K562 (cell line): ENCODE measurements around the gene NSUN6. TPM values are rescaled to one million over a fixed set of nuclear protein-coding genes. Genes with fewer than 3 reads are reported as not detected.

ENCODE experiments used
- CHCHD3 ChIP-seq: fragments of 250-450 bp; sonication (Bioruptor Pico); IDR thresholded peaks from 2 replicates; pipeline ENCODE4 v2.1.2; 2022; ENCODE audit warnings: mild to moderate bottlenecking
- DDX20 ChIP-seq: fragments of 450-650 bp; IDR thresholded peaks from 2 replicates; pipeline ENCODE4 v1.6.1; 2016; ENCODE audit warnings: missing genetic modification characterization, low read depth, mild to moderate bottlenecking, missing compliant biosample characterization, moderate library complexity
- HMGN3 ChIP-seq: IDR thresholded peaks from 2 replicates; pipeline ENCODE4 v1.6.1; 2011; ENCODE audit warnings: borderline replicate concordance, low read depth, mild to moderate bottlenecking, mixed read lengths, low read length; ENCODE audit not compliant: insufficient read length; ENCODE audit errors: extremely low read depth
- HNRNPL ChIP-seq: fragments of 200-400 bp; formaldehyde crosslinking; IDR thresholded peaks from 2 replicates; pipeline ENCODE4 v1.6.1; 2017; ENCODE audit warnings: low read depth, mild to moderate bottlenecking, low read length
- MAFF ChIP-seq: IDR thresholded peaks from 2 replicates; pipeline ENCODE4 v1.6.1; 2012; ENCODE audit warnings: low read length, improper control_type of control experiment
- MTF1 ChIP-seq: fragments of 250-450 bp; sonication (Bioruptor Pico); IDR thresholded peaks from 2 replicates; pipeline ENCODE4 v1.9.0; 2021; ENCODE audit warnings: moderate library complexity, mild to moderate bottlenecking, inconsistent platforms, borderline replicate concordance
- PHB2 ChIP-seq: fragments of 450-650 bp; IDR thresholded peaks from 2 replicates; pipeline ENCODE4 v1.6.1; 2017; ENCODE audit warnings: low read depth
- PURB ChIP-seq: sonication (generic); formaldehyde crosslinking; IDR thresholded peaks from 2 replicates; pipeline ENCODE4 v1.9.0; 2021; ENCODE audit warnings: low read depth, mild to moderate bottlenecking, missing genetic modification reagents
- SMARCE1 ChIP-seq: fragments of 450-650 bp; IDR thresholded peaks from 2 replicates; pipeline ENCODE4 v1.7.1; 2016; ENCODE audit warnings: mild to moderate bottlenecking
- SRSF7 ChIP-seq: fragments of 200-400 bp; formaldehyde crosslinking; optimal IDR thresholded peaks from 2 replicates; pipeline ENCODE3; 2017; ENCODE audit warnings: mild to moderate bottlenecking, low read depth, low read length
- ZNF24 ChIP-seq: fragments of 450-650 bp; IDR thresholded peaks from 2 replicates; pipeline ENCODE4 v1.6.1; 2016
- polyA plus RNA-seq, 8 experiments: library from polyadenylated mRNA; depleted of rRNA in 4 of 8; stranded (reverse) in 5 of 8; unstranded in 3 of 8; fragments of >200 nt; fragmentation: Nextera tagmentation in 2 of 8; fragmentation: Illumina TruSeq in 1 of 8; extraction: Ambion mirVana in 2 of 8; extraction: Trizol in 1 of 8; gene quantifications; 2 replicates each; pipeline versions ENCODE4 v1.2.1 to v1.2.3, GENCODE V29; 2011 to 2014; ENCODE audit warnings: inconsistent platforms in 1 of 8, missing spikeins in 1 of 8
- total RNA-seq, 7 experiments: library from RNA; depleted of rRNA in 6 of 7; stranded (reverse); fragments of >200 nt in 6 of 7; fragmentation: Illumina TruSeq in 2 of 7; extraction: Trizol in 2 of 7; gene quantifications; 2 replicates each; pipeline versions ENCODE4 v1.2.1 to v1.2.3, GENCODE V29; 2011 to 2021; ENCODE audit warnings: low replicate concordance in 1 of 7
- TF ChIP-seq, protein P1 (sequence below): fragments of 250-450 bp; sonication (Bioruptor Pico); IDR thresholded peaks from 2 replicates; pipeline ENCODE4 v1.4.0; 2020; ENCODE audit warnings: mild to moderate bottlenecking
- TF ChIP-seq, protein P2 (sequence below): fragments of 450-650 bp; IDR thresholded peaks from 2 replicates; pipeline ENCODE4 v1.6.1; 2016; ENCODE audit warnings: borderline replicate concordance
- TF ChIP-seq, protein P3 (sequence below): fragments of 200-800 bp; sonication (Bioruptor generic); IDR thresholded peaks from 2 replicates; pipeline ENCODE4 v1.6.1; 2017; ENCODE audit warnings: missing genetic modification characterization, missing compliant biosample characterization
- TF ChIP-seq, protein P4 (sequence below), 2 experiments: fragments of 450-650 bp; IDR thresholded peaks; 2 replicates each; pipeline ENCODE4 v1.6.1; 2016
- TF ChIP-seq, protein P5 (sequence below), 3 experiments: IDR thresholded peaks in 2 of 3; conservative IDR thresholded peaks in 1 of 3; 2 replicates each; pipeline ENCODE4 v1.5.1; 2011 to 2012; ENCODE audit warnings: low read length in 3 of 3, mild to moderate bottlenecking in 3 of 3, control low read depth in 2 of 3, improper control_type of control experiment in 1 of 3, inconsistent platforms in 1 of 3, low read depth in 1 of 3, mixed read lengths in 1 of 3, moderate library complexity in 1 of 3; ENCODE audit not compliant: insufficient read depth in 2 of 3
- TF ChIP-seq, protein P6 (sequence below): sonication (generic); formaldehyde crosslinking; IDR thresholded peaks from 2 replicates; pipeline ENCODE4 v1.4.0; 2020; ENCODE audit warnings: mild to moderate bottlenecking, missing genetic modification reagents

Gene NSUN6
- total and polyA plus RNA-seq, 9 of the 15 experiments (the other 6 are each of a cell fraction or from before 2014, with no cell fraction given) = 12.5 to 33.1 (median 24.2) TPM

DNA sequence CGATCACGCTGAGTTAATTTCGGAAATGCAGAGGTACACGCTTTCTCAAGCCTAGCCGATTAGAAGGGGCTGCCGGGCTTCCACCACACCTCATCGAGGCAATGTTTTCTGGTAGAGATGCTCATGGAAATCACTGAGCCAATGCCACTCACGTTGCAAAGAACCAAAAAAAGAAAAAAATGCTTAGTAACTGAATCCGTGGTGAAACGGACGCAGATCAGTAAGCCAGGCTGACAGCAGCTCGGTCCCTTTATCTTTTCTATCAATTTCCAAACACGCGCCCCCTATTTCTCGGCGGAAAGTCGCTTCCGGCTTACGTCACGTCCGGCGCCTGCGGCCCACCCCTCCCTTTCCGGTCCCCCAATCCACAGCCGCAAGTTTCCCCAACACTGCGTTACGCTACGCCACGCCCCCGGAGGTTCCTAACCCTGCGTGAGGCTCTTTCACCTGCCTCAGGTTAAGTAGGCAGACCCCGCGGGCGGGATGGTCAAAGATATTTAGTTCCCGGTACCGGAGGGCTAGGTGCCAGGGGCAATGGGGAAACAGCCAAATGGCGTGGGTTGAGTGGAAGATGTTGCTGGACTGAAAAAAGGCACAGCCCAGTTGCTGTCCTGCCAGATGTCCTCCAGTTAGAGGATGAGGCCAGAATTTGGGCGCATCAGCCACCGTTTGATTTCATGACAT, at the start of gene NSUN6 (continued):
- TF ChIP-seq, protein P1, sequence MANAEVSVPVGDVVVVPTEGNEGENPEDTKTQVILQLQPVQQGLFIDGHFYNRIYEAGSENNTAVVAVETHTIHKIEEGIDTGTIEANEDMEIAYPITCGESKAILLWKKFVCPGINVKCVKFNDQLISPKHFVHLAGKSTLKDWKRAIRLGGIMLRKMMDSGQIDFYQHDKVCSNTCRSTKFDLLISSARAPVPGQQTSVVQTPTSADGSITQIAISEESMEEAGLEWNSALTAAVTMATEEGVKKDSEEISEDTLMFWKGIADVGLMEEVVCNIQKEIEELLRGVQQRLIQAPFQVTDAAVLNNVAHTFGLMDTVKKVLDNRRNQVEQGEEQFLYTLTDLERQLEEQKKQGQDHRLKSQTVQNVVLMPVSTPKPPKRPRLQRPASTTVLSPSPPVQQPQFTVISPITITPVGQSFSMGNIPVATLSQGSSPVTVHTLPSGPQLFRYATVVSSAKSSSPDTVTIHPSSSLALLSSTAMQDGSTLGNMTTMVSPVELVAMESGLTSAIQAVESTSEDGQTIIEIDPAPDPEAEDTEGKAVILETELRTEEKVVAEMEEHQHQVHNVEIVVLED (CRISPR knock-in tag) = peak; percentile 50; the same call in 1 of the 2 replicates
- TF ChIP-seq MAFF (no peak), SMARCE1 (peak; percentile 43; the same call in 1 of the 2 replicates), PHB2 (no peak), SRSF7 (no peak), HMGN3 (peak; percentile 68), PURB (CRISPR knock-in tag) (no peak), CHCHD3 (CRISPR knock-in tag) (no peak), DDX20 (tag) (no peak), MTF1 (CRISPR knock-in tag) (no peak), HNRNPL (no peak), ZNF24 (no peak)
- TF ChIP-seq, protein P2, sequence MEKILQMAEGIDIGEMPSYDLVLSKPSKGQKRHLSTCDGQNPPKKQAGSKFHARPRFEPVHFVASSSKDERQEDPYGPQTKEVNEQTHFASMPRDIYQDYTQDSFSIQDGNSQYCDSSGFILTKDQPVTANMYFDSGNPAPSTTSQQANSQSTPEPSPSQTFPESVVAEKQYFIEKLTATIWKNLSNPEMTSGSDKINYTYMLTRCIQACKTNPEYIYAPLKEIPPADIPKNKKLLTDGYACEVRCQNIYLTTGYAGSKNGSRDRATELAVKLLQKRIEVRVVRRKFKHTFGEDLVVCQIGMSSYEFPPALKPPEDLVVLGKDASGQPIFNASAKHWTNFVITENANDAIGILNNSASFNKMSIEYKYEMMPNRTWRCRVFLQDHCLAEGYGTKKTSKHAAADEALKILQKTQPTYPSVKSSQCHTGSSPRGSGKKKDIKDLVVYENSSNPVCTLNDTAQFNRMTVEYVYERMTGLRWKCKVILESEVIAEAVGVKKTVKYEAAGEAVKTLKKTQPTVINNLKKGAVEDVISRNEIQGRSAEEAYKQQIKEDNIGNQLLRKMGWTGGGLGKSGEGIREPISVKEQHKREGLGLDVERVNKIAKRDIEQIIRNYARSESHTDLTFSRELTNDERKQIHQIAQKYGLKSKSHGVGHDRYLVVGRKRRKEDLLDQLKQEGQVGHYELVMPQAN = peak; percentile 92
- TF ChIP-seq, protein P3, sequence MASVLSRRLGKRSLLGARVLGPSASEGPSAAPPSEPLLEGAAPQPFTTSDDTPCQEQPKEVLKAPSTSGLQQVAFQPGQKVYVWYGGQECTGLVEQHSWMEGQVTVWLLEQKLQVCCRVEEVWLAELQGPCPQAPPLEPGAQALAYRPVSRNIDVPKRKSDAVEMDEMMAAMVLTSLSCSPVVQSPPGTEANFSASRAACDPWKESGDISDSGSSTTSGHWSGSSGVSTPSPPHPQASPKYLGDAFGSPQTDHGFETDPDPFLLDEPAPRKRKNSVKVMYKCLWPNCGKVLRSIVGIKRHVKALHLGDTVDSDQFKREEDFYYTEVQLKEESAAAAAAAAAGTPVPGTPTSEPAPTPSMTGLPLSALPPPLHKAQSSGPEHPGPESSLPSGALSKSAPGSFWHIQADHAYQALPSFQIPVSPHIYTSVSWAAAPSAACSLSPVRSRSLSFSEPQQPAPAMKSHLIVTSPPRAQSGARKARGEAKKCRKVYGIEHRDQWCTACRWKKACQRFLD (CRISPR knock-in tag) = no peak
- TF ChIP-seq, protein P4, sequence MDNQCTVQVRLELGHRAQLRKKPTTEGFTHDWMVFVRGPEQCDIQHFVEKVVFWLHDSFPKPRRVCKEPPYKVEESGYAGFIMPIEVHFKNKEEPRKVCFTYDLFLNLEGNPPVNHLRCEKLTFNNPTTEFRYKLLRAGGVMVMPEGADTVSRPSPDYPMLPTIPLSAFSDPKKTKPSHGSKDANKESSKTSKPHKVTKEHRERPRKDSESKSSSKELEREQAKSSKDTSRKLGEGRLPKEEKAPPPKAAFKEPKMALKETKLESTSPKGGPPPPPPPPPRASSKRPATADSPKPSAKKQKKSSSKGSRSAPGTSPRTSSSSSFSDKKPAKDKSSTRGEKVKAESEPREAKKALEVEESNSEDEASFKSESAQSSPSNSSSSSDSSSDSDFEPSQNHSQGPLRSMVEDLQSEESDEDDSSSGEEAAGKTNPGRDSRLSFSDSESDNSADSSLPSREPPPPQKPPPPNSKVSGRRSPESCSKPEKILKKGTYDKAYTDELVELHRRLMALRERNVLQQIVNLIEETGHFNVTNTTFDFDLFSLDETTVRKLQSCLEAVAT (IDR thresholded peaks at IDR 0.05) = 0 out of 4 replicates have a peak, but pooled peaks have one; percentile 22 to 28
- TF ChIP-seq, protein P5, sequence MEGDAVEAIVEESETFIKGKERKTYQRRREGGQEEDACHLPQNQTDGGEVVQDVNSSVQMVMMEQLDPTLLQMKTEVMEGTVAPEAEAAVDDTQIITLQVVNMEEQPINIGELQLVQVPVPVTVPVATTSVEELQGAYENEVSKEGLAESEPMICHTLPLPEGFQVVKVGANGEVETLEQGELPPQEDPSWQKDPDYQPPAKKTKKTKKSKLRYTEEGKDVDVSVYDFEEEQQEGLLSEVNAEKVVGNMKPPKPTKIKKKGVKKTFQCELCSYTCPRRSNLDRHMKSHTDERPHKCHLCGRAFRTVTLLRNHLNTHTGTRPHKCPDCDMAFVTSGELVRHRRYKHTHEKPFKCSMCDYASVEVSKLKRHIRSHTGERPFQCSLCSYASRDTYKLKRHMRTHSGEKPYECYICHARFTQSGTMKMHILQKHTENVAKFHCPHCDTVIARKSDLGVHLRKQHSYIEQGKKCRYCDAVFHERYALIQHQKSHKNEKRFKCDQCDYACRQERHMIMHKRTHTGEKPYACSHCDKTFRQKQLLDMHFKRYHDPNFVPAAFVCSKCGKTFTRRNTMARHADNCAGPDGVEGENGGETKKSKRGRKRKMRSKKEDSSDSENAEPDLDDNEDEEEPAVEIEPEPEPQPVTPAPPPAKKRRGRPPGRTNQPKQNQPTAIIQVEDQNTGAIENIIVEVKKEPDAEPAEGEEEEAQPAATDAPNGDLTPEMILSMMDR (IDR thresholded peaks at IDR 0.05 in 2 of 3, conservative IDR thresholded peaks at IDR 0.05 in 1 of 3; ENCODE audit: insufficient read depth in 2 of 3, low read depth in 1 of 3, low read length in 3 of 3) = peak in 1 of 3 experiments; percentile 12; a peak in 1 of 6 replicates
- TF ChIP-seq, protein P6, sequence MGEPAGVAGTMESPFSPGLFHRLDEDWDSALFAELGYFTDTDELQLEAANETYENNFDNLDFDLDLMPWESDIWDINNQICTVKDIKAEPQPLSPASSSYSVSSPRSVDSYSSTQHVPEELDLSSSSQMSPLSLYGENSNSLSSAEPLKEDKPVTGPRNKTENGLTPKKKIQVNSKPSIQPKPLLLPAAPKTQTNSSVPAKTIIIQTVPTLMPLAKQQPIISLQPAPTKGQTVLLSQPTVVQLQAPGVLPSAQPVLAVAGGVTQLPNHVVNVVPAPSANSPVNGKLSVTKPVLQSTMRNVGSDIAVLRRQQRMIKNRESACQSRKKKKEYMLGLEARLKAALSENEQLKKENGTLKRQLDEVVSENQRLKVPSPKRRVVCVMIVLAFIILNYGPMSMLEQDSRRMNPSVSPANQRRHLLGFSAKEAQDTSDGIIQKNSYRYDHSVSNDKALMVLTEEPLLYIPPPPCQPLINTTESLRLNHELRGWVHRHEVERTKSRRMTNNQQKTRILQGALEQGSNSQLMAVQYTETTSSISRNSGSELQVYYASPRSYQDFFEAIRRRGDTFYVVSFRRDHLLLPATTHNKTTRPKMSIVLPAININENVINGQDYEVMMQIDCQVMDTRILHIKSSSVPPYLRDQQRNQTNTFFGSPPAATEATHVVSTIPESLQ (CRISPR knock-in tag) = no peak
